Ovary (tissue), 3 donors: Measurements from ENCODE around the gene FNIP2.

Experiments used
- CTCF ChIP-seq, 3 donors: fragments of 450-650 bp in 2 of 3; fragments of 200-600 bp in 1 of 3; IDR thresholded peaks; one replicate each; pipeline versions ENCODE4 v1.5.1 to v1.8.0; 2016 to 2022; ENCODE audit warnings: antibody characterized with exemption in 3 of 3, mild to moderate bottlenecking in 1 of 3
- EP300 ChIP-seq: sonication (generic); formaldehyde crosslinking; IDR thresholded peaks from one replicate; pipeline ENCODE4 v1.6.1; 2017; ENCODE audit warnings: antibody characterized with exemption
- donor health status: DM: no; HTN: no; CAD: no.

- TF ChIP-seq CTCF (IDR thresholded peaks at IDR 0.05) (no peak), EP300 (no peak)
These were observed 94.5 kb downstream of the FNIP2 start for GRCh38 chr4:158863296-158863695.
